ENCODE results near the gene AHRR.

GRCh38 chr5:345404-346195 is 24.1 kb downstream of the AHRR start:
- TF ChIP-seq, protein P1, sequence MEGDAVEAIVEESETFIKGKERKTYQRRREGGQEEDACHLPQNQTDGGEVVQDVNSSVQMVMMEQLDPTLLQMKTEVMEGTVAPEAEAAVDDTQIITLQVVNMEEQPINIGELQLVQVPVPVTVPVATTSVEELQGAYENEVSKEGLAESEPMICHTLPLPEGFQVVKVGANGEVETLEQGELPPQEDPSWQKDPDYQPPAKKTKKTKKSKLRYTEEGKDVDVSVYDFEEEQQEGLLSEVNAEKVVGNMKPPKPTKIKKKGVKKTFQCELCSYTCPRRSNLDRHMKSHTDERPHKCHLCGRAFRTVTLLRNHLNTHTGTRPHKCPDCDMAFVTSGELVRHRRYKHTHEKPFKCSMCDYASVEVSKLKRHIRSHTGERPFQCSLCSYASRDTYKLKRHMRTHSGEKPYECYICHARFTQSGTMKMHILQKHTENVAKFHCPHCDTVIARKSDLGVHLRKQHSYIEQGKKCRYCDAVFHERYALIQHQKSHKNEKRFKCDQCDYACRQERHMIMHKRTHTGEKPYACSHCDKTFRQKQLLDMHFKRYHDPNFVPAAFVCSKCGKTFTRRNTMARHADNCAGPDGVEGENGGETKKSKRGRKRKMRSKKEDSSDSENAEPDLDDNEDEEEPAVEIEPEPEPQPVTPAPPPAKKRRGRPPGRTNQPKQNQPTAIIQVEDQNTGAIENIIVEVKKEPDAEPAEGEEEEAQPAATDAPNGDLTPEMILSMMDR (conservative IDR thresholded peaks at IDR 0.05; ENCODE audit: low read depth, low read length), result no peak
- no peak for TF ChIP-seq EZH2phosphoT487 (IDR thresholded peaks at IDR 0.05; ENCODE audit: borderline replicate concordance, low read length)
